Measurements from ENCODE around the gene PABPN1L.

DNA sequence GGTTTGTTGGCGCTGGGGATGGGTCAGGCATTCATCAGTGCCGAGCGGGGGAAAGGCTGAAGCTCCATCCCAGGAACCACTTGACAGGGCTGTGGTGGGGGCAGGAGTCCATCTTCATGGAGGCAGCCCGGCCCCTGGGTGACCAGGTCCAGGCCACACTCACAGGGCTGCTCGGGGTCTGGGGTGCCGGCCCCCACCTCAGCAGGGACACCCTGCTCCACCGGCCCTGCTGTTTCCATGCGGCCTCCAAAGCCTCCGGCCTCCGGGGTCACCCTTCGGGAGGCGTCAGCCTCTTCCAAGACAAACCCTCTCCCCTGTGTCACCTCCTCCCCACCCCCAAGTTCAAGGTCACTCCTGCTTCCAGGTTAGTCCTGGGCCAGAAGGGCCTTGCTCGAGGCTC is 31.8 kb downstream of the PABPN1L start:
- TF ChIP-seq, protein P1, sequence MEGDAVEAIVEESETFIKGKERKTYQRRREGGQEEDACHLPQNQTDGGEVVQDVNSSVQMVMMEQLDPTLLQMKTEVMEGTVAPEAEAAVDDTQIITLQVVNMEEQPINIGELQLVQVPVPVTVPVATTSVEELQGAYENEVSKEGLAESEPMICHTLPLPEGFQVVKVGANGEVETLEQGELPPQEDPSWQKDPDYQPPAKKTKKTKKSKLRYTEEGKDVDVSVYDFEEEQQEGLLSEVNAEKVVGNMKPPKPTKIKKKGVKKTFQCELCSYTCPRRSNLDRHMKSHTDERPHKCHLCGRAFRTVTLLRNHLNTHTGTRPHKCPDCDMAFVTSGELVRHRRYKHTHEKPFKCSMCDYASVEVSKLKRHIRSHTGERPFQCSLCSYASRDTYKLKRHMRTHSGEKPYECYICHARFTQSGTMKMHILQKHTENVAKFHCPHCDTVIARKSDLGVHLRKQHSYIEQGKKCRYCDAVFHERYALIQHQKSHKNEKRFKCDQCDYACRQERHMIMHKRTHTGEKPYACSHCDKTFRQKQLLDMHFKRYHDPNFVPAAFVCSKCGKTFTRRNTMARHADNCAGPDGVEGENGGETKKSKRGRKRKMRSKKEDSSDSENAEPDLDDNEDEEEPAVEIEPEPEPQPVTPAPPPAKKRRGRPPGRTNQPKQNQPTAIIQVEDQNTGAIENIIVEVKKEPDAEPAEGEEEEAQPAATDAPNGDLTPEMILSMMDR (IDR thresholded peaks at IDR 0.05; ENCODE audit: low read depth, low read length, poor library complexity, severe bottlenecking) = no peak
- TF ChIP-seq EZH2phosphoT487 (IDR thresholded peaks at IDR 0.05; ENCODE audit: borderline replicate concordance, low read length) = no peak

Measured in DOHH2 (cell line).